Measurements from ENCODE around the gene CAPN5.

DNA sequence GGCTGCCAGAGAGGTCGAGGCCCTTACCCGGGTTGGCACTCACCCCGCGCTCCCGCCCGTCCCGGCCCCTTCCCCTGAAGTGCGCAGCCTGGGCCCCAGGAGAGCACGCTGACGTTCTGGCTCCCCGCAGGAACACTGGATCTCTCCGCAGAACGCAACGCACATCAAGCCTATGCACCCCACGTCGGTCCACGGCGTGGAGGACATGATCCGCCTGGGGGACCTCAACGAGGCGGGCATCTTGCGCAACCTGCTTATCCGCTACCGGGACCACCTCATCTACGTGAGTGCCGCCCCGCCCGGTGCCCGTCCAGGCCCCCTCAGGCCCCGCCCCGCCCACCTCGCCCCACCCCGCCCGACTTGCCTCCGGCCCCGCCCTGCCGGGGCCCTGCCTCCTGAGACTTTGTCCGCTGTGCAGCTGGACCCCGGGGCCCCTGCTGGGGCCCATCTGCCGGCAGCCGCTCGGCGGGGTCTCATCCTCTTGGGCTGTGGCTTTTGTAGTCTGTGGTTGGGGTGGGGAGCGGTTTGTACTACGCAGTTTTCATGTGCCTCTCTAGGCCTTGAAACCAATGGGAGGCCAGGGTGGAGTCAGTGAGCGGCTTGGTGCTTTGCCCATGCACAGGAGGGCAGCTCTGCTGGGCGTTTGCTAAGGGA lies 81.0 kb downstream of the CAPN5 start:
- TF ChIP-seq CHD4 (IDR thresholded peaks at IDR 0.05) (no peak), MXI1 (IDR thresholded peaks at IDR 0.05; ENCODE audit: low read depth, low read length) (no peak), SUZ12 (IDR thresholded peaks at IDR 0.05; ENCODE audit: unreplicated experiment) (no peak), EZH2 (IDR thresholded peaks at IDR 0.05; ENCODE audit: borderline replicate concordance, control insufficient read depth, low read depth, low read length) (no peak), CTCF (IDR thresholded peaks at IDR 0.05 in 2 of 3, conservative IDR thresholded peaks at IDR 0.05 in 1 of 3; ENCODE audit: control insufficient read depth in 2 of 3, extremely low read depth in 1 of 3, insufficient read depth in 1 of 3, low read depth in 3 of 3, low read length in 3 of 3) (no peak), KAT2A (conservative IDR thresholded peaks at IDR 0.05; ENCODE audit: control insufficient read depth, low read depth, low read length) (no peak), MYC (IDR thresholded peaks at IDR 0.05; ENCODE audit: insufficient read depth, insufficient read length, insufficient replicate concordance, low read length, severe bottlenecking) (no peak), EP300 (IDR thresholded peaks at IDR 0.05; ENCODE audit: borderline replicate concordance in 1 of 2, control insufficient read depth in 1 of 2, low read depth in 2 of 2, low read length in 2 of 2) (no peak), POLR2A (IDR thresholded peaks at IDR 0.05; ENCODE audit: low read depth, low read length) (no peak)
